T-helper 1 cell treated with Interleukin-12 subunit alpha and Interleukin-12 subunit beta and Interleukin-4 antibody, amounts not matched to agents 30 μg/mL and 1 μg/mL, for 36 hours (primary cell): ENCODE results near the gene PTPRN2.

Experiments used
- H3K27ac Mint-ChIP-seq: one replicate; pipeline ENCODE4 v1.8.0; 2021; ENCODE audit warnings: mild to moderate bottlenecking, mixed read lengths
- H3K27me3 Mint-ChIP-seq: one replicate; pipeline ENCODE4 v1.8.0; 2021; ENCODE audit warnings: low read depth, mixed read lengths
- H3K36me3 Mint-ChIP-seq: one replicate; pipeline ENCODE4 v1.8.0; 2021; ENCODE audit warnings: low read depth, mixed read lengths
- H3K4me1 Mint-ChIP-seq: one replicate; pipeline ENCODE4 v1.8.0; 2021; ENCODE audit warnings: low read depth, mixed read lengths
- H3K4me3 Mint-ChIP-seq: one replicate; pipeline ENCODE4 v1.8.0; 2021; ENCODE audit warnings: mild to moderate bottlenecking, moderate library complexity, mixed read lengths
- H3K9me3 Mint-ChIP-seq: one replicate; pipeline ENCODE4 v1.8.0; 2021; ENCODE audit warnings: mixed read lengths

The PTPRN2 gene

GRCh38 chr7:157558516-157558874 is 1029.1 kb downstream of the PTPRN2 start:
- no peaks in the 10 kb centered on the region for H3K9me3 Mint-ChIP-seq
- H3K4me1 Mint-ChIP-seq: no peaks in the 10 kb centered on the region

DNA sequence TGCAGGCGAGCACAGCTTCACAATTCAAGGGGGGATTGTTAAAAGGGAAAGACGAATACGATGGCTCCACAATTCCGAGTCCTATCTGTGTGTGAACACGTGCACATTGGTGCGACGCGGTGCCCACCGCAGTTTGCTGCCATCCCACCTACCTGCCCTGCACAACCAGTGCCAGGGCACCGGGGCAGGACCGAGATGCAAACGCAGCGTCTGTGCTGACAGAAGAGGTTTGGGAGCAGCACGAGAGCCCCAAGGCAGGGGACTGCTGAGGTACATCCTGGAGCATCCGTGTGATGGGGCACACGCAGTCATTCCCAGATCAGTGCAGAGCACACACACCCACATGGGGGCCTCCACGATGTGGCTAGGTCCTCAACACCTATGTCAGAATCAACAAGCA is 1029.6 kb downstream of the PTPRN2 start:
- H3K27me3 Mint-ChIP-seq: no peaks in the 10 kb centered on the region
- H3K4me3 Mint-ChIP-seq: no peak overlapping the region
- no peaks in the 10 kb centered on the region for H3K9me3 Mint-ChIP-seq
- H3K27ac Mint-ChIP-seq: no peak overlapping the region
- no peaks in the 10 kb centered on the region for H3K4me1 Mint-ChIP-seq
- H3K36me3 Mint-ChIP-seq: no peaks in the 10 kb centered on the region

More at GRCh38 chr7:157558516-157558874, 1029.1 kb downstream of the PTPRN2 start:
- Mint-ChIP-seq H3K27me3 (no peaks in the 10 kb centered on the region), H3K27ac (no peak overlapping the region), H3K4me3 (no peak overlapping the region), H3K36me3 (no peaks in the 10 kb centered on the region)

GRCh38 chr7:157557263-157557662 is 1030.4 kb downstream of the PTPRN2 start:
- Mint-ChIP-seq H3K9me3 (no peaks in the 10 kb centered on the region), H3K36me3 (no peaks in the 10 kb centered on the region), H3K4me1 (no peaks in the 10 kb centered on the region), H3K4me3 (no peak overlapping the region), H3K27ac (no peak overlapping the region), H3K27me3 (no peaks in the 10 kb centered on the region)

- no peaks in the 10 kb centered on the region for H3K36me3 Mint-ChIP-seq
- no peak overlapping the region for H3K27ac Mint-ChIP-seq
- H3K27me3 Mint-ChIP-seq: no peaks in the 10 kb centered on the region
- no peaks in the 10 kb centered on the region for H3K4me1 Mint-ChIP-seq
- no peaks in the 10 kb centered on the region for H3K9me3 Mint-ChIP-seq
- no peak overlapping the region for H3K4me3 Mint-ChIP-seq
Observed at GRCh38 chr7:157556642-157556944, 1031.0 kb downstream of the PTPRN2 start.

GRCh38 chr7:157555944-157556641 is 1031.5 kb downstream of the PTPRN2 start:
- no peaks in the 10 kb centered on the region for H3K9me3 Mint-ChIP-seq
- no peaks in the 10 kb centered on the region for H3K4me1 Mint-ChIP-seq
- no peak overlapping the region for H3K27ac Mint-ChIP-seq
- no peaks in the 10 kb centered on the region for H3K27me3 Mint-ChIP-seq
- no peaks in the 10 kb centered on the region for H3K36me3 Mint-ChIP-seq
- no peak overlapping the region for H3K4me3 Mint-ChIP-seq

- H3K4me1 Mint-ChIP-seq: no peaks in the 10 kb centered on the region
- H3K9me3 Mint-ChIP-seq: no peaks in the 10 kb centered on the region
- no peak overlapping the region for H3K4me3 Mint-ChIP-seq
- no peak overlapping the region for H3K27ac Mint-ChIP-seq
- H3K27me3 Mint-ChIP-seq: no peaks in the 10 kb centered on the region
- no peaks in the 10 kb centered on the region for H3K36me3 Mint-ChIP-seq
Observed at GRCh38 chr7:157555313-157555712, 1032.3 kb downstream of the PTPRN2 start.

GRCh38 chr7:157554393-157555238 is 1033.0 kb downstream of the PTPRN2 start:
- no peak overlapping the region for H3K4me3 Mint-ChIP-seq
- H3K27ac Mint-ChIP-seq: no peak overlapping the region
- H3K9me3 Mint-ChIP-seq: no peaks in the 10 kb centered on the region
- H3K27me3 Mint-ChIP-seq: no peaks in the 10 kb centered on the region
- no peaks in the 10 kb centered on the region for H3K36me3 Mint-ChIP-seq
- no peaks in the 10 kb centered on the region for H3K4me1 Mint-ChIP-seq

GRCh38 chr7:157553256-157553655 is 1034.4 kb downstream of the PTPRN2 start:
- Mint-ChIP-seq H3K4me3 (no peak overlapping the region), H3K27ac (no peak overlapping the region), H3K36me3 (no peaks in the 10 kb centered on the region), H3K27me3 (no peaks in the 10 kb centered on the region), H3K4me1 (no peaks in the 10 kb centered on the region), H3K9me3 (no peaks in the 10 kb centered on the region)

- Mint-ChIP-seq H3K4me3 (no peak overlapping the region), H3K27me3 (no peaks in the 10 kb centered on the region), H3K36me3 (no peaks in the 10 kb centered on the region), H3K9me3 (no peaks in the 10 kb centered on the region), H3K27ac (no peak overlapping the region), H3K4me1 (no peaks in the 10 kb centered on the region)
Observed at GRCh38 chr7:157552295-157552993, 1035.2 kb downstream of the PTPRN2 start.

DNA sequence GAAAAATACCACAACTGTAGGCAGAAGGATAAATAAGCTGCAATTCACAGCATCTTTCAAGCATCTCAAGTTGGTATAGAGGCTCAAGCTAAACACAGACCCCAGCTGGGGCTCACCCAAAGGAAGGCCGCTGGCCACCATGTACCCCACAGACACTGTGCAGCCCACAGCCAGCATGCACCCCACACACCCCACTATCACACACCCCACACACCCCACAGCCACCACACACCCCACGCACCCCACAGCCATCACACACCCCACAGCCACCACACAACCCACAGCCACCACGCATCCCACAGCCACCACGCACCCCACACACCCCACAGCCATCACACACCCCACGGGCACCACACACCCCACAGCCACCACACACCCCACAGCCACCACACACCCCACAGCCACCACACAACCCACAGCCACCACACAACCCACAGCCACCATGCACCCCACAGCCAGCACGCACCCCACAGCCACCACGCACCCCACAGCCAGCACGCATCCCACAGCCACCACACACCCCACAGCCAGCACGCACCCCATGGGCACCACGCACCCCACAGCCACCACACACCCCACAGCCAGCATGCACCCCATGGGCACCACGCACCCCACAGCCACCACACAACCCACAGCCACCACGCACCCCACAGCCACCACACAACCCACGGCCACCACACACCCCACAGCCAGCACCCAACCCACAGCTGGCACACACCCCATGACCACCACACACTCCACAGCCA is 1036.1 kb downstream of the PTPRN2 start:
- Mint-ChIP-seq H3K36me3 (no peaks in the 10 kb centered on the region), H3K4me1 (no peaks in the 10 kb centered on the region), H3K27ac (peak overlapping the region; percentile 68), H3K9me3 (no peaks in the 10 kb centered on the region), H3K4me3 (no peak overlapping the region), H3K27me3 (no peaks in the 10 kb centered on the region)

DNA sequence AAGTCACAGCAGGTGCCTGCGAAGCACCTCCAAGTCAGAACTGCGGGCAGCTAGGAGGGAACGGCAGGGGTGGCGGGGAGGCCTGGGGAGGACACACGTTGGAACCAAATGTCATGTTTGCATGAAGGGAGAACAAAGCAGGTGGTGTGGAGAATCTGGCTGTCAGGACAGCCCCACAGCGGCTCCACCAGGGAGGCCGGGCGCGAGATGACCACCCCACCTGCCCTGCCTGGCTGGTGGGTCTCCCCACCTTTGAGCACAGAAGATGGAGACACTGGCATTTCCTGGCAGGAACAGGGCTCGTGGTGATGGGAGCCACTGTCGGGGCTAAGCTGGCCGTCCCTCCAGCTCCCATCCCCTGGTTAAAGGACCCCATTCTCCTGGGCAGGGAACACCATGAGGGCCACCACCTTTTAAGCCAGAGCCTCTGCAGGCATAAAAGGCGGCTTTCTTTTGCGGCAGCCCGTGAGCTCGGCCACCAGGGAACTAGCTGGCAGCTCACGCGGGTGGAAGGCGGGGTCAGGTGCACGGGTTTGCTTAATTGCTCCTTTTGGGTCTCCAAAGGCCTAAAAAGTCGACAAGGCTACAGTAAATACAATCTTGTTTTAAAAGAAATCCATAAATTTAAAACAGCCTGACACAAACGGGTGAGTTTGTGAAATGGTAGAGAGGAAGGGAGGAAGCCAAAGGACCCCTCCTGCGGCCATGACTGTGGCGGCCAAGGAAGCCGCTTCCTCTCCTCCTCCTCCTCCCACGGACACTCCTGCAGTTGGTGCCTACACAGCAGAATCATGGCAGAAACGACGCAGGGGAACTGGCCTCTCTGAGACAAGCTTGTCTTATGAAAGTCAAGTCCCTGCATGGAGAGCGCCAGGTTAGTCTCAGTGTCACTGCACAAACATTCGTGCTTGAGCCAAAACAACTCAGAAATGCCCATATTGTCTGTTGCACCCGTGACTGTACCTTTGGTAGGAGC is 1037.0 kb downstream of the PTPRN2 start:
- Mint-ChIP-seq H3K27me3 (no peaks in the 10 kb centered on the region), H3K9me3 (no peaks in the 10 kb centered on the region), H3K4me1 (no peaks in the 10 kb centered on the region), H3K27ac (no peak overlapping the region), H3K4me3 (no peak overlapping the region), H3K36me3 (no peaks in the 10 kb centered on the region)

GRCh38 chr7:157549612-157550299 is 1037.9 kb downstream of the PTPRN2 start:
- Mint-ChIP-seq H3K27me3 (no peaks in the 10 kb centered on the region), H3K9me3 (no peaks in the 10 kb centered on the region), H3K27ac (no peak overlapping the region), H3K36me3 (no peaks in the 10 kb centered on the region), H3K4me3 (no peak overlapping the region), H3K4me1 (no peaks in the 10 kb centered on the region)

GRCh38 chr7:157548691-157549303 is 1038.8 kb downstream of the PTPRN2 start:
- Mint-ChIP-seq H3K36me3 (peaks cover 4% of the 10 kb centered on the region), H3K4me3 (no peak overlapping the region), H3K27ac (no peak overlapping the region), H3K9me3 (no peaks in the 10 kb centered on the region), H3K4me1 (no peaks in the 10 kb centered on the region), H3K27me3 (no peaks in the 10 kb centered on the region)
